HG02759 (cell line): ENCODE measurements around the gene MYH7.

Experiments
- ATAC-seq: cut with Tn5 transposase; IDR thresholded peaks from one replicate; pipeline ENCODE4 v1.9.1; 2021; ENCODE audit warnings: mild to moderate bottlenecking, moderate library complexity; ENCODE audit not compliant: unreplicated experiment

The MYH7 gene

GRCh38 chr14:23375527-23376251 is 59.8 kb downstream of the MYH7 start:
- no peak for ATAC-seq

GRCh38 chr14:23373041-23373440 is 62.4 kb downstream of the MYH7 start:
- no peak for ATAC-seq

GRCh38 chr14:23372509-23372908 is 63.0 kb downstream of the MYH7 start, which contains the start of gene IL25:
Gene IL25, plus strand, starts transcription at chr14:23372809.
- ATAC-seq = no peak

- no peak for ATAC-seq
Measured at GRCh38 chr14:23371865-23372264, 63.6 kb downstream of the MYH7 start.

GRCh38 chr14:23370221-23370620 is 65.2 kb downstream of the MYH7 start:
- ATAC-seq = no peak

- no peak for ATAC-seq
Measured at GRCh38 chr14:23366426-23366921, 69.0 kb downstream of the MYH7 start.

GRCh38 chr14:23365732-23366425 is 69.6 kb downstream of the MYH7 start:
- ATAC-seq = no peak

- ATAC-seq = no peak
Measured at GRCh38 chr14:23365036-23365731, 70.3 kb downstream of the MYH7 start, which contains the start of gene EFS. Gene EFS, minus strand, starts transcription at chr14:23365172. Its CDS starts 147 bp downstream, at chr14:23365025.

- ATAC-seq = no peak
Measured at GRCh38 chr14:23364164-23365035, 71.1 kb downstream of the MYH7 start.
